GM12873 (cell line): ENCODE measurements around the gene SLIT3.

Experiments
- TF ChIP-seq, protein P1 (sequence below): IDR thresholded peaks from 2 replicates; pipeline ENCODE4 v1.5.1; 2012; ENCODE audit warnings: low read depth, mild to moderate bottlenecking, moderate library complexity, low read length, control low read depth; ENCODE audit not compliant: insufficient read depth; ENCODE audit errors: missing control alignments

The SLIT3 gene

DNA sequence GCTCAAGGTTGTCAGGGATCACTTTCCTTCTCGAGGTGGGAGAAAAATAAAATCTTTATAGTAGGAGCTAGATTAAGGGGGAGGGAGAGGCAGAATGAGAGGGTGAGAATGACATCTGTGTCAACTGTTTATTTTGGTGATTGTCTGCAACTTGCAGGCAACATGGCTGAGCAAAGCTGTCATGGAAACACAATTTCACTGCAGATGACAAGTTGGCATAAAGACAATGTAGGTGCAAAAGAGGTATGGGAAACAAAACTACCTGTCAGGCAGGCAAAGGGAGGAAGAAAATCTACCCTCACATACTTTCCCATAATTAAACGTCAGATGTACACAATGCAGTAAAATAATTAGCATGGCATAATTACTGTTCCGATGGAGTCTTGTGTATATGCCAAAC lies 167.4 kb downstream of the SLIT3 start:
- TF ChIP-seq, protein P1, sequence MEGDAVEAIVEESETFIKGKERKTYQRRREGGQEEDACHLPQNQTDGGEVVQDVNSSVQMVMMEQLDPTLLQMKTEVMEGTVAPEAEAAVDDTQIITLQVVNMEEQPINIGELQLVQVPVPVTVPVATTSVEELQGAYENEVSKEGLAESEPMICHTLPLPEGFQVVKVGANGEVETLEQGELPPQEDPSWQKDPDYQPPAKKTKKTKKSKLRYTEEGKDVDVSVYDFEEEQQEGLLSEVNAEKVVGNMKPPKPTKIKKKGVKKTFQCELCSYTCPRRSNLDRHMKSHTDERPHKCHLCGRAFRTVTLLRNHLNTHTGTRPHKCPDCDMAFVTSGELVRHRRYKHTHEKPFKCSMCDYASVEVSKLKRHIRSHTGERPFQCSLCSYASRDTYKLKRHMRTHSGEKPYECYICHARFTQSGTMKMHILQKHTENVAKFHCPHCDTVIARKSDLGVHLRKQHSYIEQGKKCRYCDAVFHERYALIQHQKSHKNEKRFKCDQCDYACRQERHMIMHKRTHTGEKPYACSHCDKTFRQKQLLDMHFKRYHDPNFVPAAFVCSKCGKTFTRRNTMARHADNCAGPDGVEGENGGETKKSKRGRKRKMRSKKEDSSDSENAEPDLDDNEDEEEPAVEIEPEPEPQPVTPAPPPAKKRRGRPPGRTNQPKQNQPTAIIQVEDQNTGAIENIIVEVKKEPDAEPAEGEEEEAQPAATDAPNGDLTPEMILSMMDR = no peak

DNA sequence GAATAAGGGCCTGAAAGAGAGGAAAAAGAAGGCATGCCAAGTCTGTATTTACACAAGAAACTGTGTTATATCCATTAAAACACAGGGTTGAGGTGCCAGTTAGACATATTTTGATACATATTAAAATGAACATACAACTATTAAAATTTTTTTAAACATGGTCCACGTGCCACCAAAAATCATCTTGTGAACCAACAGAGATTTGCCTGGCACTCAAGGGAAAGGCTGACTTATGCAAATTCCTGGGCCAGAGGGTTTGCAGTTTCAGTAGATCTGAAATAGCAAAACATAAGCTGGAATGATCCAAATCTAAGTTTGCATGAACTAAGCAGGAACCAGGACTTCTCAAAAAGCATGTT lies 168.7 kb downstream of the SLIT3 start:
- TF ChIP-seq, protein P1 = no peak

DNA sequence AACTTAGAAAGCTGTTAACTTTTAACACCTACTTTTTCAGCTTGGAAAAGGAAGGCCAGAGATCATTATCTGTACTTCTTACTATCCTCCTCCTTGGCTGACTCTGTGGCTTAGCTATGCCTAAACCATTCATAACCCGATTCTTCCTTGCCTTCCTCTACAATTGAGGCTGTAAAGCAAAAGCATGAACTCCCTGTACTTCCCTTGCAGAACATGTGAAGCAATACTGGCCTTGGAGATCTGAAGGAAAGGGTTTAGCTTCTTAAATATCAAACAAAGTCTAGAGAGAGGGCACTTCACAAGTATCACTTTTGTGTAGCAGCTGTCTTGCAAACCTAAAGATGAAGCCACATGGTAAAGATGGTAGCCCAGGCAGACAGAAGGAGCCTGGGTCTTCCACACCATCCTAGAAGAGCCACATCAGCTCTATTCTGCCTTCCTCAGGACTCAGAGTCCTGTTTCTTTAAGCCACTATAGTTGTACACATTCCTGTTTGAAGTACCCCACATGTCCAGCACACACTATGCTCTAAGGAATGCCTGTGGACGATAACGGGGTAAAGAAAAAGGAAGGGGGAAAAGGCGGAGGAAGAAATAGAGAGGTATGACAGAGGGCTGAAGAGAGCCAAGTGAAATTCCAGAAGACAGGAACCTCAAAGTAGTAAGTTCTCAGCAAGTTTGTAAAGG lies 169.2 kb downstream of the SLIT3 start:
- TF ChIP-seq, protein P1 = no peak

DNA sequence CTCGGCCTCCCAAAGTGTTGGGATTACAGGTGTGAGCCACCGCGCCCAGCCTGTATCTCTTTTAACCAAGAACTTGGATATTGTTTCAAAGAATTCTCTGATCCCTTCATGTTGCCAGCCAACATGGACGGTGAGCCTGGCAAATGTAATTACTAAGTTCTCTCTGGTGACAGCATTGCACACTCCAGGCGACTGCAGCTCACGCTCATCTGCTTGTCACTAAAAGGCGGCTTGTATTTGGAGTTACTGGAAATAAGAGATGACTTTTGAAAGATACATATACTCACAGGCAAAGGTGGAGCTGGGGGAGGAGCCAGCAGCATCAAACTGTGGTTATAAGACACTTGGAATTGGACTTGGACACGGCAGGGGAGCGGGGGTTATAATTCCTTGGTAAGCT lies 172.3 kb downstream of the SLIT3 start:
- TF ChIP-seq, protein P1 = no peak

DNA sequence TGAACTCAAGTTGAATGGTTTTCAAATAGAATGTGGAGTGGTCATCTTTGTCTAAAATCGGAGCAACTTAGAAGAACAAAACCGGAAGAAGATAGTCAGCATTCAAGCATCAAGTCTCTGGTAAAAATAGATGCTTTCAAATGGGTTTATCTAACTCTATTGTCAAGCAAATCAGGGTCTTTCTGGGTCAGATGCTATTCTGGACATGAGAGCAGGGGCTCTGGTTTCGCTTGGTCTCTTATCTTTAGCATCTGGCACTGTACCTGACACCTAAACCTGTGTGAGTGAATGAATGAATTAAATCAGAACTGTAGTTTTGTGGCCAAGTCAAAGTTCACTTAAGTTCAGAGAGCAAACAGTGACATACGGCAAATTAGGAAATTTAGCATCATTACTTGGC lies 173.5 kb downstream of the SLIT3 start:
- TF ChIP-seq, protein P1 = no peak

DNA sequence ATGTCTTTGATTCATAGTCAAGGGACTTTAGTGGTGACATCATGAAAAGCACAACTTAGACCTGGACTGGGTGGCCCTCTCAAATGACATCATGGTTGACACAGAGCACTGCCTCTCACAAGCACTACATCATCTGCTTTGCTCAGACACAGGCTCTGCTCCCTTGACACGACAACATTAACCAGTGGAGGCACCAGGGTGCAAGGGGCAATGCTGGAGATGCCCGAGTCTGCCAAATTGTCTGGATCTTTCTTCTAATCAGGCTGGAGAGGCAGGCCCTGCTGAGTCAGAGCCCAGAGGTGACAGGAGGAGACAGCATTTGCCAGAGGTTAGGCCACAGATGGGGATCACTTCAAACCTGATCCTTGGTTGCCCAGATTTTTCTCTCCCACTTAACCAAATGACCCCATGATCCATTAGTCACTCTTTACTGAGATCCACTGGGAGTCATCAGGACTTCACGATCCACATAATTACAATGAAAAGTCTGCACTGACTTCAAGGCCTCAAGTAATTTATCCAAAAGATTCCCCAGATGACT lies 174.4 kb downstream of the SLIT3 start:
- TF ChIP-seq, protein P1 = no peak

DNA sequence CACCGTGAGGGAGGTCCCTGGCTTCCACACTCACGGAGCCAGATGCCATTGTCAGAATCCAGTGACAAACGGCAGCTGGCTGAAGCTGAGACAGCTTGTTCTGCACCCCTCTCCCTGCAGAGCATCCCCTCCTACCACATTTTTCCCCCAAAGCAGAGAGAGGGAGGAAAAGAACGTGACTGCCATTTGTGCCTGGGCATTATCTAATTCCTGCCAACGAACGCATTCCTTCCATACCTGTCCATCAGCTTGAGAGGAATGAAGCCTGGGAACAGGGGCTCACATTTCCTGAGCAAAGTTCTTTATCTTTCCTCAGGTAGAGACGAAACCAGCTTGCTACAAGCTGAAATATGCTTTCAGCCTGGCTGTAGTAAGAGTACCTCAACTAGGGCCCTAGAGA lies 175.4 kb downstream of the SLIT3 start:
- TF ChIP-seq, protein P1 = no peak
